HEK293 (cell line): ENCODE results near the gene ZNF428.
A peak's percentile ranks its signal among the peaks of the same experiment; 100 is the strongest.

ENCODE experiments used
- ELK4 ChIP-seq: IDR thresholded peaks from 2 replicates; pipeline ENCODE4 v1.6.1; 2011; ENCODE audit warnings: mild to moderate bottlenecking, low read depth, low read length, borderline replicate concordance
- GLI2 ChIP-seq: fragments of 450-650 bp; formaldehyde crosslinking; IDR thresholded peaks from 2 replicates; pipeline ENCODE4; 2017; ENCODE audit warnings: missing biosample characterization, missing genetic modification characterization, low read depth, borderline replicate concordance
- GLIS2 ChIP-seq: fragments of 450-650 bp; formaldehyde crosslinking; IDR thresholded peaks from 2 replicates; pipeline ENCODE4 v1.5.1; 2016; ENCODE audit warnings: missing biosample characterization, missing genetic modification characterization
- REPIN1 ChIP-seq: fragments of 450-650 bp; formaldehyde crosslinking; IDR thresholded peaks from 2 replicates; pipeline ENCODE4 v1.5.1; 2017; ENCODE audit warnings: missing biosample characterization, missing genetic modification characterization, low read depth
- ZBTB11 ChIP-seq: fragments of 450-650 bp; formaldehyde crosslinking; conservative IDR thresholded peaks from 2 replicates; pipeline ENCODE4 v1.5.1; 2016; ENCODE audit warnings: low read depth, missing biosample characterization, missing genetic modification characterization
- ZBTB49 ChIP-seq: fragments of 450-650 bp; formaldehyde crosslinking; IDR thresholded peaks from 2 replicates; pipeline ENCODE4 v1.5.1; 2016; ENCODE audit warnings: missing biosample characterization, missing genetic modification characterization, low read depth
- ZFP69B ChIP-seq: fragments of 450-650 bp; formaldehyde crosslinking; IDR thresholded peaks from 2 replicates; pipeline ENCODE4 v1.5.1; 2016; ENCODE audit warnings: missing biosample characterization, missing genetic modification characterization
- ZNF174 ChIP-seq: fragments of 450-650 bp; formaldehyde crosslinking; IDR thresholded peaks from 2 replicates; pipeline ENCODE4 v1.5.0; 2017; ENCODE audit warnings: missing biosample characterization, mild to moderate bottlenecking, missing genetic modification characterization
- ZNF202 ChIP-seq: fragments of 450-650 bp; formaldehyde crosslinking; IDR thresholded peaks from 2 replicates; pipeline ENCODE4 v1.5.1; 2016; ENCODE audit warnings: missing biosample characterization, missing genetic modification characterization, borderline replicate concordance
- ZNF221 ChIP-seq: fragments of 450-650 bp; formaldehyde crosslinking; IDR thresholded peaks from 2 replicates; pipeline ENCODE4 v1.5.1; 2017; ENCODE audit warnings: missing biosample characterization, missing genetic modification characterization, borderline replicate concordance
- ZNF239 ChIP-seq: fragments of 450-650 bp; formaldehyde crosslinking; IDR thresholded peaks from 2 replicates; pipeline ENCODE4 v1.5.1; 2016; ENCODE audit warnings: missing biosample characterization, missing genetic modification characterization
- ZNF26 ChIP-seq: fragments of 450-650 bp; formaldehyde crosslinking; IDR thresholded peaks from 2 replicates; pipeline ENCODE4 v1.5.1; 2016; ENCODE audit warnings: missing biosample characterization, missing genetic modification characterization
- ZNF266 ChIP-seq: fragments of 450-650 bp; formaldehyde crosslinking; IDR thresholded peaks from 2 replicates; pipeline ENCODE4 v1.5.1; 2016; ENCODE audit warnings: missing biosample characterization, missing genetic modification characterization, low read depth
- ZNF280C ChIP-seq: fragments of 450-650 bp; formaldehyde crosslinking; IDR thresholded peaks from 2 replicates; pipeline ENCODE4 v1.5.1; 2016; ENCODE audit warnings: missing biosample characterization, missing genetic modification characterization
- ZNF302 ChIP-seq: fragments of 450-650 bp; formaldehyde crosslinking; IDR thresholded peaks from 2 replicates; pipeline ENCODE4 v1.5.1; 2016; ENCODE audit warnings: missing biosample characterization, missing genetic modification characterization, low read depth
- ZNF37A ChIP-seq: fragments of 450-650 bp; IDR thresholded peaks from 2 replicates; pipeline ENCODE4 v1.5.1; 2018; ENCODE audit warnings: missing biosample characterization, missing genetic modification characterization
- ZNF394 ChIP-seq: fragments of 450-650 bp; formaldehyde crosslinking; IDR thresholded peaks from 2 replicates; pipeline ENCODE4 v1.5.1; 2016; ENCODE audit warnings: missing biosample characterization, missing genetic modification characterization, mild to moderate bottlenecking, moderate library complexity, borderline replicate concordance
- ZNF423 ChIP-seq: fragments of 450-650 bp; formaldehyde crosslinking; IDR thresholded peaks from 2 replicates; pipeline ENCODE4 v1.5.1; 2016; ENCODE audit warnings: missing biosample characterization, missing genetic modification characterization
- ZNF488 ChIP-seq: fragments of 450-650 bp; formaldehyde crosslinking; IDR thresholded peaks from 2 replicates; pipeline ENCODE4 v1.5.1; 2016; ENCODE audit warnings: missing biosample characterization, missing genetic modification characterization
- ZNF513 ChIP-seq: fragments of 450-650 bp; IDR thresholded peaks from 2 replicates; pipeline ENCODE4 v1.5.1; 2018; ENCODE audit warnings: missing biosample characterization, missing genetic modification characterization
- ZNF629 ChIP-seq: fragments of 450-650 bp; formaldehyde crosslinking; IDR thresholded peaks from 2 replicates; pipeline ENCODE4 v1.5.1; 2017; ENCODE audit warnings: missing biosample characterization, missing genetic modification characterization
- ZNF660 ChIP-seq: fragments of 450-650 bp; IDR thresholded peaks from 2 replicates; pipeline ENCODE4 v1.5.1; 2018; ENCODE audit warnings: missing biosample characterization, mild to moderate bottlenecking, missing genetic modification characterization
- ZNF747 ChIP-seq: fragments of 450-650 bp; formaldehyde crosslinking; IDR thresholded peaks from 2 replicates; pipeline ENCODE4 v1.5.1; 2016; ENCODE audit warnings: missing biosample characterization, missing genetic modification characterization
- ZSCAN30 ChIP-seq: fragments of 450-650 bp; IDR thresholded peaks from 2 replicates; pipeline ENCODE4 v1.5.1; 2018; ENCODE audit warnings: missing biosample characterization, mild to moderate bottlenecking, missing genetic modification characterization, moderate library complexity
- ZXDB ChIP-seq: fragments of 450-650 bp; formaldehyde crosslinking; IDR thresholded peaks from 2 replicates; pipeline ENCODE4 v1.5.1; 2016; ENCODE audit warnings: missing biosample characterization, missing genetic modification characterization

Gene ZNF428

GRCh38 chr19:43595999-43596841 lies 23.2 kb downstream of the ZNF428 start, which contains the start of the genes IRGQ and ZNF576 (continued):
- TF ChIP-seq ZBTB11 (tag by site-specific recombination) (peak; percentile 86), ELK4 (no peak), ZBTB49 (no peak), REPIN1 (peak; percentile 94; the same call in 1 of the 2 replicates), ZNF174 (tag by site-specific recombination) (no peak), ZSCAN30 (tag by site-specific recombination) (peak; percentile 97), ZXDB (peak; percentile 97), ZNF513 (tag by site-specific recombination) (0 out of 2 replicates have a peak, but pooled peaks have one; percentile 31), ZNF747 (tag by site-specific recombination) (no peak), ZNF221 (tag by site-specific recombination) (no peak), ZNF423 (tag by site-specific recombination) (no peak), ZNF202 (tag by site-specific recombination) (no peak), ZNF394 (tag by site-specific recombination) (peak; percentile 81; the same call in 1 of the 2 replicates), ZNF26 (tag by site-specific recombination) (no peak), ZNF266 (tag by site-specific recombination) (no peak), ZNF302 (tag by site-specific recombination) (no peak), GLI2 (tag by site-specific recombination) (no peak), ZNF629 (tag by site-specific recombination) (peak; percentile 97), ZNF239 (tag by site-specific recombination) (no peak; the same call in 1 of the 2 replicates), ZFP69B (tag by site-specific recombination) (peak; percentile 76), ZNF37A (no peak), ZNF660 (tag by site-specific recombination) (peak; percentile 98), ZNF280C (tag by site-specific recombination) (no peak; the same call in 1 of the 2 replicates), GLIS2 (peak; percentile 93), ZNF488 (tag by site-specific recombination) (no peak)
